Adipose tissue (tissue), 3 donors: ENCODE measurements around the gene SHOX. TPM values are rescaled to one million over a fixed set of nuclear protein-coding genes. Genes with fewer than 3 reads are reported as not detected.

Experiments
- H3K27ac ChIP-seq: one replicate; pipeline ENCODE4 v1.5.1; 2013; ENCODE audit warnings: low read depth, low read length
- WGBS, 3 donors: extraction: QIAGEN DNeasy Blood & Tissue Kit; methylation state at CpG; one replicate each; pipeline ENCODE4 v1.1.7; 2013; 5-methylcytosine and 5-hydroxymethylcytosine counted together
- polyA plus RNA-seq, 3 donors: library from polyadenylated mRNA; stranded (reverse); fragments of 200-250 nt; gene quantifications; one replicate each; pipeline ENCODE4 v1.2.3, GENCODE V29; 2013
- donor health status: healthy with polysubstance abuse.
- donor health status: Bipolar disorder and iron deficiency.
- donor health status: healthy.

Gene SHOX
- polyA plus RNA-seq, 3 donors: 0.11 TPM; not detected in 2

- H3K27ac ChIP-seq: no peak overlapping the region
- 2 to 7% (median 3%) methylated on average over 74 to 84 of the region's 84 CpGs for WGBS, 3 donors
Observed at GRCh38 chrX:633985-634958, 3.7 kb downstream of the SHOX start.

DNA sequence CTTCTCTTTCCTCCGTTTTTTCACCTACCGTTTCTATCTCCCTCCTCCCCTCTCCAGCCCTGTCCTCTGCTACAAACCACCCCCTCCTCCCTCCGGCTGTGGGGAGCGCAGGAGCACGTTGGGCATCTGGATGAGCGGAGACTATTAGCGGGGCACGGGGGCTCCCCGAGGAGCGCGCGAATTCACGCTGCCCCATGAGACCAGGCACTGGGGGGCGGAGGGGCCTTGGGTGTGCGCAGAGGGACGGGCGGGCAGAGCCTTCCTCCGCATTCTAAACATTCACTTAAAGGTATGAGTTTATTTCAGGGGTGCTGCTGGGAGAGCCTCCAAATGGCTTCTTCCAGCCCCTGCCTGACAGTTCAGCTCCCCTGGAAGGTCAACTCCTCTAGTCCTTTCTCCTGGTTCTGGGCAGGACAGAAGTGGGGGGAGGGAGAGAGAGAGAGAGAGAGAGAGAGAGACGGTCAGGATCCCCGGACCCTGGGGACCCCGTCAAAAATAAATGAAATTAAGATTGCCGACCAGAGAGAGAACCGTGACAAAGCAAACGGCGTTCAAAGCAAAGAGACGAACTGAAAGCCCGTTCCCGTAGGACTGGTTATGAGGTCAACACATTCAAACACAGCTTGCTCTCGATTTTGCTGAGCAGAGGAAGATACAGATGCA lies 5.0 kb downstream of the SHOX start:
- H3K27ac ChIP-seq: no peak overlapping the region
- 1 to 5% (median 5%) methylated on average over 28 to 29 of the region's 29 CpGs for WGBS, 3 donors

- no peak overlapping the region for H3K27ac ChIP-seq
- WGBS, 3 donors: 3 to 5% (median 4%) methylated on average over 27 of the region's 27 CpGs
Observed at GRCh38 chrX:636981-637659, 6.5 kb downstream of the SHOX start.

DNA sequence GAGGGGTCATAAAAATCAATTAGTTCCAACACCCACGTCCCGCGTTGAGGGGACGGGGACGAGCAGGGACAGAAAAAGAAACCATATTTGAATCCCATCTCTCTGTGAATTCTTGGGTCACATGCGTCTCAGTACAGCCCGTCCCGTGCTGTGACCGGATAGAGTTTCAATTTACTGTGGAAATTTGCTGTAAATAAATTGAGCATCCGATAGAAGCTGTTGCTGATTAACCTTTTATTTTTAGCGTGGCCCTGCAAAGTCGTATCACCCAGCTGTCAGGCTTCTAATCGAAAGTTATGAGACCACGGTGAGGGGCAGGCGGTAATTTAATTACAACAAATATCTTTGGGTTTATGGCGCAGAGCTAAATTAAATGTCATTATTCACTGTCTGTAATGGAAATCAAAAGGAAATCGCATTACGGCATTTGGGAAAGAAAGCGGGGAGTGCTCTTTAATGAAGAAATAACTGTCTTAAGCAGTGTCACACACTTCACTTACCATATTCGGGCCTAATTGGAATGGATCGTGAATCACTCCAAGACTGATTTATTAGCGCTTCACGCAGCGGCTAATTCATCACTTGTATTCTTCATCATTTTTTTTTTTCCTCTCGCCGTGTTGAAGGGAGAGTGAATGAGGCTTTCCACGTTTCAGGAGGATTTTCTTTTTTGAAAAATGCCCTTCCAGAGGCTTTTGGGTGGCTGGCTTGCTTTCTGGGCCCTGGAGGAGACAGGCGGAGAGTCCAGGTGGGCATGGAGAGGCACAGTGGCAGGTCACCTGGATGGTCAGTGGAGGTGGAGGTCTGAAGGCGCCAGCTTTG lies 7.3 kb downstream of the SHOX start:
- no peak overlapping the region for H3K27ac ChIP-seq

DNA sequence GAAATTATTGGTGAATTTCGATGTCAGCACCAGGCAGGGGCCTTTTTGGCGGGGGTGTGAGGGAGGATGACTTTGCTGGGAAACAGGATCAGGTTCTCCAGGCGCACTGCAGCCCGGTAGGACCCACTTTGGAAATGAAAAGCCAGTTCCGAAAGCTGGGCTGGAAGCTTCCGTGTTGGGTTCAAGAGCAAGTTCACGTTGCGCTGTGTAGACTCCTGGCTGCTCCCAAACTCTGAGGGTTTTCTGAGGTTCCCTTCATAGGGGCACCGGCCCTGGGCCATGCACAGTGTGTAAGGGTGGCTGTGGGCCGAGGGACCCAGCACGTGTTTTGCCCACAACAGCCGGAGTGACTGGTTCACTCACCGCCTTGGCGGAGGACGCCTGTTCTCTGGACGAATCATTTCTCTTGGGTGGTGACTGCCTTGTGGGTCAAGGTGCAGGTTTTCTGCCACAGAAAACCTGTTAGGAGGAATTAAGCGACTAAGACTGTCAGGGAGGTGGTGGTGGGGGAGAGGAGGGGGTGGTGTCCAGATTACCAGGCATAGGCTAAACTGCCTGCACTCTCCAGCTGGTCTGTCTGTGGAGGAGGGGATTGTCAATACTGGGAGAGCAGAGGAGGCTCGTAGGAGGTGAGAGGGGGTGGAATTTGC lies 8.0 kb downstream of the SHOX start:
- H3K27ac ChIP-seq: no peak overlapping the region
- 9 to 13% (median 9%) methylated on average over 18 of the region's 18 CpGs for WGBS, 3 donors

More for the DNA sequence above, 7.3 kb downstream of the SHOX start:
- WGBS, 3 donors: 4 to 5% (median 4%) methylated on average over 29 of the region's 29 CpGs

- WGBS, 3 donors: 3 to 9% (median 3%) methylated on average over 9 of the region's 9 CpGs
- H3K27ac ChIP-seq: no peak overlapping the region
Observed at GRCh38 chrX:639151-639550, 8.6 kb downstream of the SHOX start.

DNA sequence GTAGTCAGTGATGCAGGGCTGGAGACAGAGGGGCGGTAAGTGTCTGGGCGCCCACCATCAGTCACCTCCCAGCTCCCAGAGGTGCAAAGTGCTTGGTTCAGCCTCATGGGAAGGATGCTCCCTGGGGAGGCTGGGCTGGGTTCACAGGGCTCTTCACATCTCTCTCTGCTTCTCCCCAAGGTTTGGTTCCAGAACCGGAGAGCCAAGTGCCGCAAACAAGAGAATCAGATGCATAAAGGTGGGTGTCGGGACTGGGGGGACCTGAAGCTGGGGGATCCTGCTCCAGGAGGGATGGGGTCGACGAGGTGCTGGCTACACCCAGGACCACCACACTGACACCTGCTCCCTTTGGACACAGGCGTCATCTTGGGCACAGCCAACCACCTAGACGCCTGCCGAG lies 10.1 kb downstream of the SHOX start:
- 11 to 13% (median 11%) methylated on average over 10 of the region's 10 CpGs for WGBS, 3 donors
- H3K27ac ChIP-seq: no peak overlapping the region

DNA sequence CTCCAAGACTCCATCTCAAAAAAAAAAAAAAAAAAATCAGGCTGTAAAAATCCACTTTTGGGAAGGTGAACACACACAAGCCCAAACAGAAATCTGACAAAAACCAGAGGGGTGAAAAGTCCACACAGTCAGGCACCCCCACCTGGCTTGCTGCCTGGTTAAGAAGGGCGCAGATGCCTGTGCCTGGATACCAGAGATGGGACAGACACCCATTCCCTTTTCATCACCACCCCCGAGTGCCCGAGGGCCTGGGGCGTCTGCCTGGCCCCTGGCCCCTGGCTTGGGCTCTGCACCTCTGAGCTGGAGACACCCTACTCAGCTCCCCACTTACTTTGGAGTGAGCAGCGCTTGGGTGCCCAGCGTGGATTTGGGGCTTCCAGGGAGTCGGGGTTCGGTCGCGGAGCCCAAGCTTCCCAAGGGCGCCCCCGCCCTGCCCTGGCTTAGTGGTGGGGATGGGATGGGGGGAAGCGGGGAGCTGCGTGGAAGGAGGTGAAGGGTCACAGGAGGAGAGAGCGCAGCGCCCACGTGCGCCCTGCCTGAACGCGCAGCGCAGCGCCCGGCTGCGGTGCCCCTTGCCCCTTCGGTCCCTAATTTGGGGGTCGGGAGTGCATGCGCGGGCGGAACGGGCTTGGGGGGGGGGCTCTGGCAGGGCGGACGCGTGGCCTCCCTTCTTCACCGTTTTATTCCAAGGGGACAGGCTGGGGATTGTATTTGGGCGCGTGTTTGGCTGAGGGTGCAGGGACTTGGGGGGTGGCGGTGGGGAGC lies 11.3 kb downstream of the SHOX start:
- no peak overlapping the region for H3K27ac ChIP-seq
- 3 to 7% (median 5%) methylated on average over 36 to 37 of the region's 37 CpGs for WGBS, 3 donors

GRCh38 chrX:642436-643240 lies 12.0 kb downstream of the SHOX start:
- 8 to 13% (median 13%) methylated on average over 24 of the region's 24 CpGs for WGBS, 3 donors
- H3K27ac ChIP-seq: no peak overlapping the region

DNA sequence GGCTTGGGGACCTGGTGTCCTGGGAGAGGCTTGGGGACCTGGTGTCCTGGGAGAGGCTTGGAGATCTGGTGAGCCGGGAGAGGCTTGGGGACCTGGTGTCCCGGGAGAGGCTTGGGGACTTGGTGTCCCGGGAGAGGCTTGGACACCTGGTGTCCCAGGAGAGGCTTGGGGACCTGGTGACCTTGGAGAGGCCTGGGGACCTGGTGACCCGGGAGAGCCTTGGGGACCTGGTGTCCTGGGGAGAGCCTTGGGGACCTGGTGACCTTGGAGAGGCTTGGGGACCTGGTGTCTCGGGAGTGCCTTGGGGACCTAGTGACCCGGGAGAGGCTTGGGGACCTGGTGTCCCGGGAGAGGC lies 12.6 kb downstream of the SHOX start:
- H3K27ac ChIP-seq: no peak overlapping the region
- WGBS, 3 donors: 47 to 66% (median 64%) methylated on average over 7 of the region's 7 CpGs

DNA sequence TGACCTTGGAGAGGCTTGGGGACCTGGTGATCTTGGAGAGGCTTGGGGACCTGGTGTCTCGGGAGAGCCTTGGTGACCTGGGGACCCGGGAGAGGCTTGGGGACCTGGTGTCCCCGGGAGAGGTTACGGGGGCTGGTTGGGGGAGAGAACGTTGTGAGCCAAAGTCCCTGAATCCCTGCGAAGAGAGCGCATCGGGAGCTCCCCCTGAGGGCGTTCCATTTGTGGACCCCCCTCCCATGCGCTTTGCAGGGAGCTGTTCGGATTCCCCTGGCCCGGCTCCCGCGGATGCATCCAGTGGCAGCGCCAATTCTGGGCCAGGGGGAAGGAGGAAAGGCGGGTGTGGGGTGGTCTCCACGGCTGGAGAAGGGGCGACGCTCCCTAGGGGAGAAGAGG lies 13.3 kb downstream of the SHOX start:
- 4 to 6% (median 6%) methylated on average over 7 to 19 of the region's 19 CpGs for WGBS, 3 donors
- no peak overlapping the region for H3K27ac ChIP-seq

GRCh38 chrX:644304-645281 lies 14.0 kb downstream of the SHOX start:
- H3K27ac ChIP-seq: no peak overlapping the region
- 2 to 5% (median 3%) methylated on average over 58 to 95 of the region's 95 CpGs for WGBS, 3 donors

- H3K27ac ChIP-seq: no peak overlapping the region
- WGBS, 3 donors: 29 to 44% (median 37%) methylated on average over 3 of the region's 3 CpGs
Observed at GRCh38 chrX:646228-646495, 15.6 kb downstream of the SHOX start.

DNA sequence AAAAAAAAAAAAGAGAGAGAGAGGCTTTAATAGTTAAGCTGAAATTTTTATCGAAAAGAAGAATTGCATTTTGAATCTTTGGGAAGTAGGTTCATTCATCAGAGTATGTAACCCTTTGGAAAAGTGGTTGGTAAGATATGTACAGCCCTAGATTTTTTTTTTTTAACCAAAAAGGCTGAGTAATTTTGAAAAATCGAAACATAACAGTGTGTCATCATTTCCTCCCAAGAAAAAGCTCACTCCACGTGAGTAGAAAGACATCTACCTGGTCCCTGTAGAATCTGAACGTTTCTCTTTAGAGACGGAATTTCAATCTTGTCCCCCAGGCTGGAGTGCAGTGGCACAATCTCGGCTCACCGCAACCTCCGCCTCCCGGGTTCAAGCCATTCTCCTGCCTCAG lies 16.2 kb downstream of the SHOX start:
- 66 to 82% (median 80%) methylated on average over 9 of the region's 9 CpGs for WGBS, 3 donors
- H3K27ac ChIP-seq: no peak overlapping the region

DNA sequence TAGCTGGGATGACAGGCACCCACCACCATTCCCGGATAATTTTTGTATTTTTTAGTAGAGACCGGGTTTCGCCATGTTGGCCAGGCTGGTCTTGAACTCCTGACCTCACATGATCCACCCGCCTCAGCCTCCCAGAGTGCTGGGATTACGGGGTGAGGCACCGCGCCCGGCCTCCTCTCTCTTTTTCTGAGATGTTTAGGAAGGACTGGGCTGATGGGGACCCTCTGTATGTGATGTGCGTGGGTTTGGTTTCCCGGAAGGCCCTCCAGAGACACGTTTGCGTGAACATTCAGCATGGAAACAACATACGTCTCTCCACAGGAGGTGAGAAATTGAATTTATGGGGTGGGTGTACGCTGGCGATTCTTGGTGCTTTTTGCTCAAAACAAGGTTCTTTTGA lies 18.6 kb downstream of the SHOX start:
- WGBS, 3 donors: 79 to 89% (median 82%) methylated on average over 15 of the region's 15 CpGs
- H3K27ac ChIP-seq: no peak overlapping the region

GRCh38 chrX:650324-650723 lies 19.7 kb downstream of the SHOX start:
- WGBS, 3 donors: 77 to 86% (median 81%) methylated on average over 15 of the region's 15 CpGs

More at GRCh38 chrX:650324-650723, 19.7 kb downstream of the SHOX start:
- H3K27ac ChIP-seq: no peak overlapping the region
